GM23338 (cell line): ENCODE measurements around the gene DACH1. TPM values are rescaled to one million over a fixed set of nuclear protein-coding genes. Genes with fewer than 3 reads are reported as not detected.

Experiments used
- ATAC-seq: fragments of 200-7000 bp; cut with Tn5 transposase; 3 replicates; pipeline ENCODE4 v1.9.1; 2020
- DNase-seq: peaks from one replicate; pipeline ENCODE4 v3.0.0-alpha.2; 2015; ENCODE audit warnings: low spot score
- H2AFZ ChIP-seq: fragments of 200-600 bp; sonication (generic); 2 replicates; pipeline ENCODE4 v1.8.0; 2016; ENCODE audit warnings: antibody characterized with exemption, mild to moderate bottlenecking, moderate library complexity
- H3F3A ChIP-seq: fragments of 200-600 bp; sonication (generic); replicated peaks from 2 replicates; pipeline ENCODE4 v1.8.0; 2017; ENCODE audit warnings: antibody characterized with exemption, mixed run types, low read depth
- H3K27ac ChIP-seq: fragments of 200-600 bp; sonication (generic); 2 replicates; pipeline ENCODE4 v1.6.1; 2016; ENCODE audit warnings: low read depth
- H3K27me3 ChIP-seq: fragments of 200-600 bp; sonication (generic); 2 replicates; pipeline ENCODE4 v1.8.0; 2016; ENCODE audit warnings: mild to moderate bottlenecking, mixed run types, moderate library complexity; ENCODE audit not compliant: insufficient read depth
- H3K36me3 ChIP-seq: fragments of 200-600 bp; sonication (generic); 2 replicates; pipeline ENCODE4 v1.8.0; 2016; ENCODE audit warnings: mild to moderate bottlenecking; ENCODE audit not compliant: insufficient read depth
- H3K4me1 ChIP-seq: fragments of 200-600 bp; sonication (generic); 2 replicates; pipeline ENCODE4 v1.8.0; 2016; ENCODE audit warnings: mild to moderate bottlenecking, moderate library complexity; ENCODE audit not compliant: insufficient read depth
- H3K4me2 ChIP-seq: fragments of 200-600 bp; sonication (generic); 2 replicates; pipeline ENCODE4 v1.7.1; 2017; ENCODE audit warnings: mixed run types
- H3K4me3 ChIP-seq: fragments of 200-600 bp; sonication (generic); 2 replicates; pipeline ENCODE4 v1.6.1; 2016; ENCODE audit warnings: mixed run types
- H3K79me2 ChIP-seq: fragments of 200-600 bp; sonication (generic); replicated peaks from 2 replicates; pipeline ENCODE4 v1.8.0; 2017; ENCODE audit warnings: mild to moderate bottlenecking; ENCODE audit not compliant: insufficient read depth
- H3K9me2 ChIP-seq: fragments of 200-600 bp; sonication (generic); 2 replicates; pipeline ENCODE4 v1.8.0; 2017; ENCODE audit not compliant: insufficient read depth
- H4K20me1 ChIP-seq: fragments of 200-600 bp; sonication (generic); replicated peaks from 2 replicates; pipeline ENCODE4 v1.8.0; 2017; ENCODE audit warnings: mild to moderate bottlenecking; ENCODE audit not compliant: insufficient read depth
- H3K27ac Mint-ChIP-seq: 2 replicates; pipeline ENCODE4 v1.8.0; 2020; ENCODE audit warnings: inconsistent platforms, mild to moderate bottlenecking, moderate library complexity, mixed read lengths
- H3K27me3 Mint-ChIP-seq: 3 replicates; pipeline ENCODE4 v1.8.0; 2022; ENCODE audit warnings: low read depth, mild to moderate bottlenecking, moderate library complexity, mixed read lengths, inconsistent platforms; ENCODE audit not compliant: insufficient read depth, poor library complexity
- H3K36me3 Mint-ChIP-seq: 3 replicates; pipeline ENCODE4 v1.8.0; 2021; ENCODE audit warnings: low read depth, mild to moderate bottlenecking, inconsistent platforms, moderate library complexity, mixed read lengths
- H3K4me1 Mint-ChIP-seq: 3 replicates; pipeline ENCODE4 v1.8.0; 2020; ENCODE audit warnings: mild to moderate bottlenecking, inconsistent platforms, mixed read lengths
- H3K4me3 Mint-ChIP-seq: 3 replicates; pipeline ENCODE4 v1.8.0; 2021; ENCODE audit warnings: moderate library complexity, mild to moderate bottlenecking, inconsistent platforms, mixed read lengths
- H3K9me3 Mint-ChIP-seq: 3 replicates; pipeline ENCODE4 v1.8.0; 2020; ENCODE audit warnings: moderate library complexity, mild to moderate bottlenecking, inconsistent platforms, mixed read lengths
- CTCF ChIP-seq, 2 experiments: fragments of 200-600 bp in 1 of 2; sonication (generic) in 1 of 2; conservative IDR thresholded peaks; 2 replicates each; pipeline versions ENCODE4 v1.5.1 to v1.6.1; 2016 to 2017; ENCODE audit warnings: antibody characterized with exemption in 2 of 2, low read depth in 2 of 2, mild to moderate bottlenecking in 2 of 2, moderate library complexity in 1 of 2
- EZH2 ChIP-seq: fragments of 200-600 bp; sonication (generic); IDR thresholded peaks from one replicate; pipeline ENCODE4 v1.8.0; 2017; ENCODE audit warnings: antibody characterized with exemption, mild to moderate bottlenecking, low read depth; ENCODE audit not compliant: unreplicated experiment
- ZNF462 ChIP-seq: fragments of 250-450 bp; sonication (Bioruptor Pico); IDR thresholded peaks from 2 replicates; pipeline ENCODE4 v1.5.0; 2020; ENCODE audit warnings: mild to moderate bottlenecking, moderate library complexity
- polyA plus RNA-seq: library from polyadenylated mRNA; unstranded; fragments of >200 nt; fragmentation: Nextera tagmentation; extraction: Ambion mirVana; gene quantifications from 2 replicates; pipeline ENCODE4 v1.2.1, GENCODE V29; 2016
- total RNA-seq: library from RNA; depleted of rRNA; stranded (reverse); fragments of >200 nt; shearing (Covaris generic); gene quantifications from 2 replicates; pipeline ENCODE4 v1.2.3, GENCODE V29; 2014

DACH1 gene
- total and polyA plus RNA-seq, 2 experiments from 2014 or later = 0.45 to 0.57 TPM

DNA sequence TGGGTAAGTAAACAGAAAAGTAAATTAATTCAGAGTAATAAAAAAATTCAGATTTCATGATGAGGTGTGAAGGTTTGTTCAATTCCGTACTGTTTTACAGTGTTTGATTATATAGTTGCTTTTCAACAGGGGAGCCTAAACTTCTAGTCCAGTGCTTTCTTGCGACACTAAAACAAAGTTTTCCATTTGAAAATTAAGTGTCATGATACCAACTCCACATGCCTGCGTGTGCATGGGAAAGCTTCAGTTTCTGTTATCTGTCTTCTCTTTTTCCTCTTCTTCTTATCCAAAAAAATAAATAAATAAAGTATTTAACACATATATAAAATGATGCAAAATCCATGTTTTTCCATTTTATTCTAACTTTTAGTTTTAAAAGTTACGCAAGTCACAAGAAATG lies 165.3 kb downstream of the DACH1 start:
- no peaks in the 10 kb centered on the region for H3K79me2 ChIP-seq
- no peak overlapping the region for H3K27ac ChIP-seq
- no peaks in the 10 kb centered on the region for H3K36me3 ChIP-seq
- peaks cover 12% of the 10 kb centered on the region for H3K4me1 Mint-ChIP-seq
- no peak overlapping the region for H3K4me3 Mint-ChIP-seq
- no peak overlapping the region for H2AFZ ChIP-seq
- no peaks in the 10 kb centered on the region for H3K27me3 Mint-ChIP-seq
- H3K4me2 ChIP-seq = no peak overlapping the region
- H3K4me1 ChIP-seq = 0 out of 2 replicates have a peak, but pooled peaks cover 4% of the 10 kb centered on the region
- TF ChIP-seq ZNF462 = no peak
- H3K4me3 ChIP-seq = no peak overlapping the region
- no peak for DNase-seq
- H3K27me3 ChIP-seq = no peaks in the 10 kb centered on the region
- no peaks in the 10 kb centered on the region for H3F3A ChIP-seq
- H3K36me3 Mint-ChIP-seq = no peaks in the 10 kb centered on the region
- no peaks in the 10 kb centered on the region for H3K9me2 ChIP-seq
- H4K20me1 ChIP-seq = no peaks in the 10 kb centered on the region
- no peaks in the 10 kb centered on the region for H3K9me3 Mint-ChIP-seq
- no peak for ATAC-seq
- no peak overlapping the region for H3K27ac Mint-ChIP-seq

DNA sequence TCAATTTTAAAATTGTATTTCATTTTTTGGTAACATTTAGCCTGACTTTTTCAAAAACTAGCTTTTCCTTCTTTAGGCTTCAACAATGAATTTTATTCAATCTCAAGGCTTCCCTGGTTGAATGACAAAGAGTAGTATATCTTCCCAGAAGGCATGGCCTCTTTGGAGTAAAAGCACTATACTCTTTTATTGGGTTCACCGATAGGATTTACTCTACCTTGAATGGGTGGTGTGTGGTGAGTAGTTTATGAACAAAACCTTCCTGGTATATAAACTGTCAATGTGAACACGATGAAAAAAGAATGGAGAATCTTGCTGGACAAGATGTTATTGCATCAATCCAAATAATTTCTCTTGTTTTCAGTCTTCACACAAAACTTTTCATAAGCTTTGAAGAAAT lies 167.7 kb downstream of the DACH1 start:
- Mint-ChIP-seq H3K4me3 (no peak overlapping the region), H3K36me3 (no peaks in the 10 kb centered on the region), H3K9me3 (no peaks in the 10 kb centered on the region), H3K27me3 (no peaks in the 10 kb centered on the region), H3K4me1 (peaks cover 12% of the 10 kb centered on the region), H3K27ac (0 out of 2 replicates have a peak overlapping the region, but pooled peaks have one; percentile 66)
- no peaks in the 10 kb centered on the region for H3K27me3 ChIP-seq
- H3K79me2 ChIP-seq = no peaks in the 10 kb centered on the region
- H2AFZ ChIP-seq = no peak overlapping the region
- H3K9me2 ChIP-seq = no peaks in the 10 kb centered on the region
- no peak for TF ChIP-seq CTCF (conservative IDR thresholded peaks at IDR 0.05; ENCODE audit: low read depth in 2 of 2)
- no peak for TF ChIP-seq EZH2
- no peak overlapping the region for H3K4me2 ChIP-seq
- H3F3A ChIP-seq = no peaks in the 10 kb centered on the region
- H3K4me1 ChIP-seq = 0 out of 2 replicates have a peak, but pooled peaks cover 4% of the 10 kb centered on the region
- no peaks in the 10 kb centered on the region for H3K36me3 ChIP-seq
- no peak for ATAC-seq
- no peaks in the 10 kb centered on the region for H4K20me1 ChIP-seq
- no peak overlapping the region for H3K27ac ChIP-seq
- DNase-seq = no peak
- H3K4me3 ChIP-seq = no peak overlapping the region
